ENCODE data around the gene PTPRN2.
"Not testable (repeated sequence)": the region's sequence is repeated elsewhere in the genome, so short reads cannot be mapped to it uniquely, and the experiment has no call there.

The PTPRN2 gene

GRCh38 chr7:158385496-158386354, 201.9 kb downstream of the PTPRN2 start:
- DNase-seq (ENCODE audit: low read depth in 2 of 2), result not testable (repeated sequence)

DNA sequence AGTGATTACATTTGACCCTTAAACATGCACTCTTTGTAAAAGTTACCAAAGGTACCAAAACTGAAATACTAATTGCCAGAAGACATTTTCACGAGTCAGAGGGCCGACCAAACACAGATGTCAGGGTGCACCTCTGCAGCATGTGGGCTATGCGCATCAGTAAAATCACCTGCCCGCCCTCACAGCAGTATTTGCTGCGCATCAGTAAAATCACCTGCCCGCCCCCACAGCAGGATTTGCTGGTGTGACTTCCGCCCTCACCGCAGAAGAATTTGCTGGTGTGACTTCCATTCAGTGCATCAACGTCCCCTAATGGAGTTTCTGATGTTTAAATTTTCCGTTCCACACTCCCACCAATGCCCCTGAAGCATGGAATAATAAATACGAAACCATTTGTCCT, 202.9 kb downstream of the PTPRN2 start:
- no peak for DNase-seq (ENCODE audit: low read depth in 2 of 2)

DNA sequence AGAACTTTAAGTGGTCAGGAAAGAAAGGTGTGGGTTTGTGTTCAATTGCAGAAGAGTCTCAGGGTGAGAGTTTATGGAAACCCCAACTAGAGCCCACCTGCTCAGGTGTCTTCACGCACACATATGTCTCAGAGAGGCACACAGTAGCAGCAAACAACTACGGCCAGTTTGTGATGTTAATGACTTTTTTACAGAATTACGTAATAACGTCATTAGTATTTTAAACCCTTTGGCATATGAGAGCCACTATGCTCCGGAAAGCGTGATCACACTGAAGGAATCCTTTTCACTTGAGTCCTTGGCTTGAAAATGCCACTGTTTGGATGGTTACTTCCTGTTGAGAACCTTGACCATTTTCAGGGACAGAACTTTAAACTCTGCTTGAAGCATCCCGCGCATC, 204.0 kb downstream of the PTPRN2 start:
- DNase-seq (ENCODE audit: low read depth in 2 of 2), result no peak

DNA sequence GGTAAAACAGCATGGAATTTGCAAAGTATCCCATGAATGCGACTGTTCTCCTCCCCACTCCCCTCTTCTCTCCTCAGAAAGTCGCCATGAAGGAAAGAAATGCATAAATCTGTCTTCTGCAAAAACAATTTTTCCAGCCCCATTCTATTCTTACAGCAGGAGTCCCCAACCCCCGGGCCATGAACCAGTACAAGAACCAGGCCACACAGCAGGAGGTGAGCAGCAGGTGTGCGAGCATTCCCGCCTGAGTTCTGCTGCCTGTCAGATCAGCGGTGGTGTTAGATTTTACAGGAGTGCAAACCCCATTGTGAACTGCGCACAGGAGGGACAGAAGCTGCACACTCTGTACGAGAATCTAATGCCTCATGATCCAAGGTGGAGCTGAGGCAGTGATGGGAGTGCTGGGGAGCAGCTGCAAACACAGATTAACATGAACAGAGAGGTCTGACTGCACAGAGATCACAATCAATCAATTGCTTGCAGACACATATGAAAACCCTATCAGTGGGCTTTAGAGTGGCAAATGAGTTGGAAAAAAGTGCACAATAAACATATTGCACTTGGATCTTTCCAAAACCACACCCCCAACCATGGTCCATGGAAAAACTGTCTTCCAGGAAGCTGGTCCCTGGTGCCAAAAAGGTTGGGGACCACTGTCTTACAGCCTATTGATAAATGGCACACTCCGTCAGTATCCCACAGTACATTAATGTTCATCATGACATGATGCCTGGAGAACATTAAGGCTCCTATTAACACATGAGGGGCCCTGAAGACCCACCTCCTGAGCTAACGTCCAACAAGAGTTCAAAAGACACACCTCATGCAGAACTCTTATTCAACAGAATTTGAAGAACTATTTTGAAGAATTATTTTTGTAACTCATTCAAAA, 205.0 kb downstream of the PTPRN2 start:
- no peak for DNase-seq (ENCODE audit: low read depth in 2 of 2)

DNA sequence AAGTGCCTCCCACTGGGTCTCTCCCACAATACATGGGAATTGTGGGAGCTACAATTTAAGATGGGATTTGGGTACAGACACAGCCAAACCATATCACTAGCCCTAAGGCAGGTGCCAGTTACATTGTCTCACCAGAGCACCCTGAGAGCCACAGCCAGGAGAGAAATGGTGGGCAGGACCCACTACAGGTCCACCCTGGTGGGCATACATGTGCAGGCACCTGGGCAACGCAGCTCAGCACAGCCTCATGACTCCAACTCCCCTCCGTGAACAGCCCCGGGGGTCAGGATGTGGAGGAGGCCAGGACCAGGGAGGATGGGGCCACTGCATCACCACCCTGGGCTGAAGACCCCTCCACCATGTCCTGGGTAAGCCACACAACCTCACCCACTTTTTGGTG, 205.7 kb downstream of the PTPRN2 start:
- DNase-seq (ENCODE audit: low read depth in 2 of 2), result no peak

- DNase-seq (ENCODE audit: low read depth in 2 of 2), result no peak
Observed at GRCh38 chr7:158378978-158379377, 208.6 kb downstream of the PTPRN2 start.

- DNase-seq (ENCODE audit: low read depth in 2 of 2), result no peak
Observed at GRCh38 chr7:158377800-158378623, 209.6 kb downstream of the PTPRN2 start.

GRCh38 chr7:158376839-158377186, 210.8 kb downstream of the PTPRN2 start:
- DNase-seq (ENCODE audit: low read depth in 2 of 2), result not testable (repeated sequence)

GRCh38 chr7:158376146-158376838, 211.3 kb downstream of the PTPRN2 start:
- peak in 1 of 2 donors; percentile 36 for DNase-seq (ENCODE audit: low read depth in 2 of 2)

DNA sequence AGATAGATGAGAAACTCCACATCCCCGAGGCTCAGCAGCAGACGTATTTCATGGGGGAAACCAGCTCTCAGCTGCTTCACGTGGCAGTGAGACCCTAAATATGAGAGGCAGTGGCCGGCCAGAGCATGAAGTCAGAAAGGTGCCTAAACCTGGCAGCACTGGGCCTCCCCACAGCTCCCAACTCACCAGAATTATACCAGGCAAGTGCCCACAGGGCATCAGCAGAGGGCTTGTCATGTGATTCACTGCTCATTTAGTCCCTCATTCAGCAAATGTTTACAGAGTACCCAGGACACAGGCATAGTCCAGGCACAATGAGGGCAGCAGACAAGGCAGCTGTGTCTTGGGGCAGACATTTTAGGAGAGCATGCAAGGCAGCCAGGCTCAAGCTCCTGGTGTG, 212.6 kb downstream of the PTPRN2 start:
- no peak for DNase-seq (ENCODE audit: low read depth in 2 of 2)

DNA sequence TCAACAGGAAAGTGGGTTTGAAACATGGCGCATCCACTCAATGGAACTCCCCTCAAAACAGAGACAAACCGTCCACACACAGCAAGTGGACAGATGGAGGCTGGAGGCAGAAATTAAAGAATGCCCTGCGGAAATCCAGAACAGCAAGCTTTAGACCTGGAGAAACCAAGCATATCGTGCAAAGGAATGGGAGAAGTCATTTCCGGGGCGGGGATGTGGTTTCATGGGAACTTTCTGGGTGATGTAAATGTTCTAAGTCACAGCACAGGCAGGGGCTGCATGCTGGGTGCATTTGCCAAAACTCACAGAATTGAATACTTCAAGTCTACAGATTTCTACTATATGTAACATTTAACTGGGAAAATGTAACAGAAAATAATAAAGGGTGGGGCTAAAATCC, 213.0 kb downstream of the PTPRN2 start:
- no peak for DNase-seq (ENCODE audit: low read depth in 2 of 2)

DNA sequence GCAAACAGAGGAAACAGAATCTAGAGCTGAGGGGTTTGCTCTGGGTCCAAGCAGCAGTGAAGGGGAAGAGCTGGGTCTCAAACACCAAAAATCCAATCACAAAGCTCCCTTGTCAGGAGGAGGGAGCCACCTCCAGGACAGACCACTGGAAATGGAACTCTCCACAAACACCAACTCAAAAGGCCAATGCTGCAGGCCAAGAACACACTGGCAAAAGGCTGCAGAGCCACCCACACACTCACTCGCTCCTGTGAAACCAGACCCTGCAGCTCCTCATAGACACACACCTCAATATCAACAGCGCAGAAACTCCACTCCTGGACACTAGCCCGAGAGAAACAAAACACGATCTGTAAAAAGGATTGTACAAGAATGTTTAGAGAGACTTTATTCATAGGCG, 213.5 kb downstream of the PTPRN2 start:
- DNase-seq (ENCODE audit: low read depth in 2 of 2), result no peak

DNA sequence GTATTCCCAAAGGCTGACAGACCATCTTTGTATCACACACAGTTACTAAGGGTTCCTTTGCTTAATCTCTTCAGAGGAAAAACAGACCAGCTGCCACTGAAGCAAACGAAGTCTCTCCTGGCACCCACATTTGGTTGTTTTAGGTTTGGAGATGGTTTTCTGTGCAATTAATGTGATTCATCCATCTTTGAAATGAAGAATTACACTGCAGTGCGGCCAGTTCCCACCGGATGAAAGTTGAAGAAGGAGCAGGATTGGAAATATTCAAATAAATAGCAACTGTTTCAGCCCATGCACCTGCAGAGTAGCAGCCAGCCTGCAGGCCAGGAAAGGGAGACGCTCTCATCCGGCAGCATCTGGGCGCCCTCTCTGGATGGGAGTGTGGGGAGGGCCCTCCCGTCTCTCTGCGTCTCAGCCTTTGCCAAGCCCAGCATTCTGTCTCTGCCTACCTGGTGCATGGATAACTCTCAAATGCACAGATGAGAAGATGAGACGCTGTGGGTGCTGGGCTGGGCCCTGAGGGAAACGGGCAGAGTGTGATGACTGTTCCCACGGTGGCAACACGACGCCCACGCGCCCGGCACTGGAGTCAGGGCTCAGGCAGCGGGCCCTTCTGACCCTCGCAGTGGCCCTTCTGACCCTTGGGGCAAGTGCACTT, 214.0 kb downstream of the PTPRN2 start:
- DNase-seq (ENCODE audit: low read depth in 2 of 2), result no peak

DNA sequence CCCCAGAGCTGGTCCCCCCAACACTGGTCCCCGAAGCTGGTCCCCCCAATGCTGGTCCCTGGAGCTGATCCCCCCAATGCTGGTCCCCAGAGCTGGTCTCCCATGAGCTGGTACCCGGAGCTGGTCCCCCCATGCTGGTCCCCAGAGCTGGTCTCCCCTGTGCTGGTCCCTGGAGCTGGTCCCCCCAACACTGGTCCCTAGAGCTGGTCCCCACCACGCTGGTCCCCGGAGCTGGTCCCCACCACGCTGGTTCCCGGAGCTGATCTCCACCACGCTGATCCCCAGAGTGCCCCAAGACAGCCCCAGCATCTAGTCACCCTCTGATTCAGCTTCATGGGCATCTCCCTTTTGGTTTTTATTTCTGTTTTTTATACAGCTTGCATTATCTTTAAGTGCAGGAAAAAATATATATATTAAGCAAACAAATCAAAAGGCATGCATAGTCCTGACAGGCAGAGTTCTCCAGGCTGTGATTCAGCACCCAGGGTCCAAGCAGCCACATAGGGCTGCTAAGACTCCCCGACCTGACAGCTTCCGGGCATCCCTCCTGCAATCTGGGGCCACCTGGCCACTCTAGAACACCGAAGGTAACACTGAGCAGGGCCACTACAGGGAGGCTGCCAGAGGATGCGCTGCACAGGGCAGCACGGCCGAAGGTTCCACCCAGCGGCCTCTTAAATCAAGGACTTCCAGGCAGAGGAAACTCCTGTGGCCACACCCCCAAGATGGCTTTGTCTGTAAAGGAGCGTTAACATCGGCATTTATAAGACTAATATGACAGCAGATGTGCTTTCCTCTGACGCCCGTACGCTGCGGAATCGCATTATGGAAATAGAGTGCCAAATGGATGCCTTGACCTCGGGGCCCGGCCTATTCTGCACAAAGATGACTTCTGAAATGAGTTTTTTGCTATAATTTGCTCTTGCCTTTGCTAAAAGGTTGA, 215.0 kb downstream of the PTPRN2 start:
- no peak for DNase-seq (ENCODE audit: low read depth in 2 of 2)

DNA sequence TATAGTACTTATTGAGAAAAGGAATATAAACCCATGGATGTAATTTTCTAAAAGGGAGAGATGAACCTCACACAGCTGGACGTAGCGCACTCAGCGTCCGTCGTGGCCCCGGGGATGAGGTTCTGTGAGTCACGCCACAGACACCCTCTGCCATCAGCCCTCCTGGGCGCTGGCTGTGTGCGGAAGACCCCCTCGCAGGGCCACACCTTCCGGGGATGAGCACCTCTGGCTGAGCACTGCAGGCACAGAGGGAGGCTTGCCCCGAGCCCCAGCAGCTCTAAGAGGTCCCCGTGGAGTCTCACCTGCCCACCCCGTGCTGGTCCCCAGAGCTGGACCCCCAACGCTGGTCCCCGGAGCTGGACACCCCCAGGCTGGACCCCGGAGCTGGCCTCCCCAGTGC, 215.8 kb downstream of the PTPRN2 start:
- no peak for DNase-seq (ENCODE audit: low read depth in 2 of 2)

DNA sequence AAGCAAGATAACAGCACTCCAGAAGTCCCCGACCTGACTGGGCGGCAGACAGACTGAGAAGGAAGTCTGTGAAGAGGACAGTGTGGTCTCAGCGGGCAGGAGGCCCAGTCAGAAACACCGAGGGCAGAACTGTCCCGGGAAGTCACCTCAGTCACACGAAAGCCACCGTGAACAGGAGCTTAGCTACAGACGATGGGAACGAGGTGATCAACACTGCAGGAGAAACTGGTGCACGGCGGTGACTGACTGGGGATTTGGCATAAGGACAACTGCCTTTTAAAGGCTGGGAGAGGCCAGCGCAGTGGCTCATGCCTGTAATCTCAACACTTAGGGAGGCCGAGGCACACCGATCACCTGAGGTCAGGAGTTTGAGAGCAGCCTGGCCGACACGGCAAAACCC, 217.8 kb downstream of the PTPRN2 start:
- no peak for DNase-seq (ENCODE audit: low read depth in 2 of 2)

DNA sequence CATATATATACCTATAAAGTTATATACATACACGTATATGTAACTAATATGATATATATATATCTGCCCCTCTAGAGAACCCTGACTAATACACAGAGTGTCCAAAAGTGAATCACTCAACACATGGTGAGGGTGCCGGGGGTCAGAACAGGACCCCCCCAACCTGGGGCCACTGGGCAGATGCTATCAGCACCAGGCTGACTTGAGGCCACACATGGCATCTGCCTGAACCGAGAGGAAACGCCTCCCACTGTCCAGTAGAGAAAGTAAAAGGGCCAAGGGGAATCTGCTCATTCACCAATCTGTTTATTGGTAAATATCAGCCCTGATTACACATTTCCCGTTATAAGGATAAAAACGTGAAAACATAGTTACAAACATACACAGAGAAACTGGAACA, 218.3 kb downstream of the PTPRN2 start:
- DNase-seq (ENCODE audit: low read depth in 2 of 2), result no peak

- no peak for DNase-seq (ENCODE audit: low read depth in 2 of 2)
Observed at GRCh38 chr7:158368449-158368848, 219.2 kb downstream of the PTPRN2 start.

GRCh38 chr7:158367634-158367982, 220.0 kb downstream of the PTPRN2 start:
- no peak for DNase-seq (ENCODE audit: low read depth in 2 of 2)

All from stimulated activated CD8-positive, alpha-beta memory T cell treated with anti-CD3 and anti-CD28 coated beads, Interleukin-15, amount 100 ng/mL, for 48 hours (primary cell).